SK-N-SH treated with all-trans-retinoic acid at 6 μM for 48 hours (cell line): ENCODE data around the gene VGLL1.

Experiments
- ATAC-seq: fragments of 200-7000 bp; cut with Tn5 transposase; 3 replicates; pipeline ENCODE4 v1.9.1; 2020; ENCODE audit warnings: mild to moderate bottlenecking, moderate library complexity
- BACH2 ChIP-seq: fragments of 250-450 bp; sonication (Bioruptor Pico); IDR thresholded peaks from 2 replicates; pipeline ENCODE4 v1.9.0; 2021; ENCODE audit warnings: mild to moderate bottlenecking, borderline replicate concordance
- CREB5 ChIP-seq: fragments of 250-450 bp; sonication (Bioruptor Pico); IDR thresholded peaks from 2 replicates; pipeline ENCODE4 v1.5.1; 2020; ENCODE audit warnings: low read depth, mild to moderate bottlenecking, moderate library complexity
- CSRNP3 ChIP-seq: fragments of 250-450 bp; sonication (Bioruptor Pico); IDR thresholded peaks from 2 replicates; pipeline ENCODE4 v1.5.1; 2021; ENCODE audit warnings: mild to moderate bottlenecking, moderate library complexity
- GLIS3 ChIP-seq: fragments of 250-450 bp; sonication (Bioruptor Pico); IDR thresholded peaks from 2 replicates; pipeline ENCODE4 v1.5.0; 2020; ENCODE audit warnings: mild to moderate bottlenecking, moderate library complexity
- OSR1 ChIP-seq: fragments of 250-450 bp; sonication (Bioruptor Pico); IDR thresholded peaks from 2 replicates; pipeline ENCODE4 v1.8.0; 2022; ENCODE audit warnings: moderate library complexity, mild to moderate bottlenecking, inconsistent platforms
- PATZ1 ChIP-seq: fragments of 250-450 bp; sonication (Bioruptor Pico); IDR thresholded peaks from 2 replicates; pipeline ENCODE4 v1.8.0; 2020; ENCODE audit warnings: mild to moderate bottlenecking, moderate library complexity, borderline replicate concordance
- POU6F1 ChIP-seq: fragments of 250-450 bp; sonication (Bioruptor Pico); IDR thresholded peaks from 2 replicates; pipeline ENCODE4 v1.8.0; 2021; ENCODE audit warnings: low read depth, mild to moderate bottlenecking, moderate library complexity, borderline replicate concordance
- PPARA ChIP-seq: fragments of 250-450 bp; sonication (Bioruptor Pico); IDR thresholded peaks from 2 replicates; pipeline ENCODE4 v1.5.0; 2020; ENCODE audit warnings: mild to moderate bottlenecking, borderline replicate concordance
- SNAI2 ChIP-seq: fragments of 250-450 bp; sonication (Bioruptor Pico); IDR thresholded peaks from 2 replicates; pipeline ENCODE4 v1.5.0; 2020; ENCODE audit warnings: mild to moderate bottlenecking, moderate library complexity
- TCF4 ChIP-seq: fragments of 250-450 bp; sonication (Bioruptor Pico); IDR thresholded peaks from 2 replicates; pipeline ENCODE4 v1.8.0; 2021; ENCODE audit warnings: mild to moderate bottlenecking, moderate library complexity, borderline replicate concordance
- TOX ChIP-seq: fragments of 250-450 bp; sonication (Bioruptor Pico); IDR thresholded peaks from 2 replicates; pipeline ENCODE4 v1.8.0; 2021; ENCODE audit warnings: mild to moderate bottlenecking, moderate library complexity, borderline replicate concordance
- TSHZ2 ChIP-seq: fragments of 250-450 bp; sonication (Bioruptor Pico); IDR thresholded peaks from 2 replicates; pipeline ENCODE4 v1.5.0; 2020; ENCODE audit warnings: mild to moderate bottlenecking, moderate library complexity
- ZC3H10 ChIP-seq: fragments of 250-450 bp; sonication (Bioruptor Pico); IDR thresholded peaks from 2 replicates; pipeline ENCODE4 v1.5.1; 2021; ENCODE audit warnings: mild to moderate bottlenecking, moderate library complexity
- ZFP3 ChIP-seq: fragments of 250-450 bp; sonication (Bioruptor Pico); IDR thresholded peaks from 2 replicates; pipeline ENCODE4 v1.5.0; 2020; ENCODE audit warnings: mild to moderate bottlenecking, moderate library complexity
- ZFP30 ChIP-seq: fragments of 450-650 bp; formaldehyde crosslinking; IDR thresholded peaks from 2 replicates; pipeline ENCODE4 v1.5.0; 2022; ENCODE audit warnings: mild to moderate bottlenecking, moderate library complexity
- ZNF565 ChIP-seq: fragments of 450-650 bp; formaldehyde crosslinking; conservative IDR thresholded peaks from 2 replicates; pipeline ENCODE4 v1.5.0; 2020; ENCODE audit warnings: low read depth, mild to moderate bottlenecking, moderate library complexity
- ZNF8 ChIP-seq: fragments of 450-650 bp; formaldehyde crosslinking; IDR thresholded peaks from 2 replicates; pipeline ENCODE4 v1.5.0; 2020; ENCODE audit warnings: mild to moderate bottlenecking, moderate library complexity

VGLL1 gene

GRCh38 chrX:136546371-136546781, 14.4 kb downstream of the VGLL1 start:
- TF ChIP-seq ZNF565 (CRISPR knock-in tag): no peak
- no peak for TF ChIP-seq TSHZ2 (CRISPR knock-in tag)
- TF ChIP-seq ZFP30: no peak
- no peak for TF ChIP-seq BACH2 (CRISPR knock-in tag)
- TF ChIP-seq TCF4 (CRISPR knock-in tag): no peak
- no peak for TF ChIP-seq POU6F1 (CRISPR knock-in tag)
- TF ChIP-seq SNAI2 (CRISPR knock-in tag): no peak
- no peak for TF ChIP-seq TOX
- TF ChIP-seq CSRNP3: no peak
- TF ChIP-seq CREB5 (CRISPR knock-in tag): no peak
- no peak for TF ChIP-seq ZC3H10
- no peak for TF ChIP-seq ZNF8 (CRISPR knock-in tag)
- no peak for TF ChIP-seq OSR1 (CRISPR knock-in tag)
- no peak for TF ChIP-seq GLIS3 (CRISPR knock-in tag)
- TF ChIP-seq PPARA: no peak
- no peak for ATAC-seq

- TF ChIP-seq PATZ1 (no peak), CREB5 (CRISPR knock-in tag) (no peak), GLIS3 (CRISPR knock-in tag) (no peak), ZC3H10 (no peak), PPARA (no peak), POU6F1 (CRISPR knock-in tag) (no peak)
- TF ChIP-seq, all 23 proteins: peak for 0
- ATAC-seq: no peak
Observed at GRCh38 chrX:136549226-136549625, 17.2 kb downstream of the VGLL1 start.

GRCh38 chrX:136551410-136551809, 19.4 kb downstream of the VGLL1 start:
- ATAC-seq: no peak
- TF ChIP-seq ZNF8 (CRISPR knock-in tag): no peak
- no peak for TF ChIP-seq POU6F1 (CRISPR knock-in tag)
- no peak for TF ChIP-seq TCF4 (CRISPR knock-in tag)
- no peak for TF ChIP-seq ZC3H10
- no peak for TF ChIP-seq CREB5 (CRISPR knock-in tag)
- no peak for TF ChIP-seq TOX
- TF ChIP-seq ZNF565 (CRISPR knock-in tag): no peak
- no peak for TF ChIP-seq ZFP3 (CRISPR knock-in tag)
- TF ChIP-seq CSRNP3: no peak
- no peak for TF ChIP-seq PPARA
